Measurements from ENCODE around the gene BAZ2A.

Gene BAZ2A

GRCh38 chr12:56645717-56646446 is 15.8 kb upstream of the BAZ2A start, which contains the start of gene ATP5F1B (continued):
- TF ChIP-seq, protein P1, sequence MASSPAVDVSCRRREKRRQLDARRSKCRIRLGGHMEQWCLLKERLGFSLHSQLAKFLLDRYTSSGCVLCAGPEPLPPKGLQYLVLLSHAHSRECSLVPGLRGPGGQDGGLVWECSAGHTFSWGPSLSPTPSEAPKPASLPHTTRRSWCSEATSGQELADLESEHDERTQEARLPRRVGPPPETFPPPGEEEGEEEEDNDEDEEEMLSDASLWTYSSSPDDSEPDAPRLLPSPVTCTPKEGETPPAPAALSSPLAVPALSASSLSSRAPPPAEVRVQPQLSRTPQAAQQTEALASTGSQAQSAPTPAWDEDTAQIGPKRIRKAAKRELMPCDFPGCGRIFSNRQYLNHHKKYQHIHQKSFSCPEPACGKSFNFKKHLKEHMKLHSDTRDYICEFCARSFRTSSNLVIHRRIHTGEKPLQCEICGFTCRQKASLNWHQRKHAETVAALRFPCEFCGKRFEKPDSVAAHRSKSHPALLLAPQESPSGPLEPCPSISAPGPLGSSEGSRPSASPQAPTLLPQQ (tag by site-specific recombination; IDR thresholded peaks at IDR 0.05): peak; percentile 64; the same call in 1 of the 2 replicates
- TF ChIP-seq ZNF645 (tag by site-specific recombination; IDR thresholded peaks at IDR 0.05): no peak
- TF ChIP-seq MEIS1 (CRISPR knock-in tag; IDR thresholded peaks at IDR 0.05; ENCODE audit: borderline replicate concordance): no peak
- no peak for TF ChIP-seq ZNF169 (tag by site-specific recombination; IDR thresholded peaks at IDR 0.05)
- no peak; the same call in 1 of the 2 replicates for TF ChIP-seq ZNF548 (tag by site-specific recombination; IDR thresholded peaks at IDR 0.05)
- TF ChIP-seq ZNF664 (tag by site-specific recombination; IDR thresholded peaks at IDR 0.05): no peak
- TF ChIP-seq CTCF (tag by site-specific recombination; IDR thresholded peaks at IDR 0.05): no peak
- TF ChIP-seq ZNF473 (tag by site-specific recombination; IDR thresholded peaks at IDR 0.05): no peak
- TF ChIP-seq, protein P2, sequence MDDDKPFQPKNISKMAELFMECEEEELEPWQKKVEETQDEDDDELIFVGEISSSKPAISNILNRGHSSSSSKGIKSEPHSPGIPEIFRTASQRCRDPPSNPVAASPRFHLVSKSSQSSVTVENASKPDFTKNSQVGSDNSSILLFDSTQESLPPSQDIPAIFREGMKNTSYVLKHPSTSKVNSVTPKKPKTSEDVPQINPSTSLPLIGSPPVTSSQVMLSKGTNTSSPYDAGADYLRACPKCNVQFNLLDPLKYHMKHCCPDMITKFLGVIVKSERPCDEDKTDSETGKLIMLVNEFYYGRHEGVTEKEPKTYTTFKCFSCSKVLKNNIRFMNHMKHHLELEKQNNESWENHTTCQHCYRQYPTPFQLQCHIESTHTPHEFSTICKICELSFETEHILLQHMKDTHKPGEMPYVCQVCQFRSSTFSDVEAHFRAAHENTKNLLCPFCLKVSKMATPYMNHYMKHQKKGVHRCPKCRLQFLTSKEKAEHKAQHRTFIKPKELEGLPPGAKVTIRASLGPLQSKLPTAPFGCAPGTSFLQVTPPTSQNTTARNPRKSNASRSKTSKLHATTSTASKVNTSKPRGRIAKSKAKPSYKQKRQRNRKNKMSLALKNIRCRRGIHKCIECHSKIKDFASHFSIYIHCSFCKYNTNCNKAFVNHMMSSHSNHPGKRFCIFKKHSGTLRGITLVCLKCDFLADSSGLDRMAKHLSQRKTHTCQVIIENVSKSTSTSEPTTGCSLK (tag by site-specific recombination; IDR thresholded peaks at IDR 0.05): no peak
- peak; percentile 90 for TF ChIP-seq SCRT1 (tag by site-specific recombination; IDR thresholded peaks at IDR 0.05; ENCODE audit: borderline replicate concordance)
- TF ChIP-seq ZNF121 (tag by site-specific recombination; IDR thresholded peaks at IDR 0.05): no peak
- TF ChIP-seq ZNF239 (tag by site-specific recombination; IDR thresholded peaks at IDR 0.05): no peak
- no peak for TF ChIP-seq OVOL3 (tag by site-specific recombination; IDR thresholded peaks at IDR 0.05)
- TF ChIP-seq, protein P3, sequence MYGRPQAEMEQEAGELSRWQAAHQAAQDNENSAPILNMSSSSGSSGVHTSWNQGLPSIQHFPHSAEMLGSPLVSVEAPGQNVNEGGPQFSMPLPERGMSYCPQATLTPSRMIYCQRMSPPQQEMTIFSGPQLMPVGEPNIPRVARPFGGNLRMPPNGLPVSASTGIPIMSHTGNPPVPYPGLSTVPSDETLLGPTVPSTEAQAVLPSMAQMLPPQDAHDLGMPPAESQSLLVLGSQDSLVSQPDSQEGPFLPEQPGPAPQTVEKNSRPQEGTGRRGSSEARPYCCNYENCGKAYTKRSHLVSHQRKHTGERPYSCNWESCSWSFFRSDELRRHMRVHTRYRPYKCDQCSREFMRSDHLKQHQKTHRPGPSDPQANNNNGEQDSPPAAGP (tag by site-specific recombination; IDR thresholded peaks at IDR 0.05): peak; percentile 67
- TF ChIP-seq ZNF48 (tag by site-specific recombination; IDR thresholded peaks at IDR 0.05): no peak
- no peak for TF ChIP-seq ZNF776 (tag by site-specific recombination; IDR thresholded peaks at IDR 0.05; ENCODE audit: borderline replicate concordance)
- TF ChIP-seq PRDM2 (tag by site-specific recombination; IDR thresholded peaks at IDR 0.05; ENCODE audit: borderline replicate concordance): no peak
- peak; percentile 90 for TF ChIP-seq PRDM1 (tag by site-specific recombination; IDR thresholded peaks at IDR 0.05)
- TF ChIP-seq ZNF518A (tag by site-specific recombination; conservative IDR thresholded peaks at IDR 0.05; ENCODE audit: low read depth): peak; percentile 87
- TF ChIP-seq ZNF155 (tag by site-specific recombination; IDR thresholded peaks at IDR 0.05): no peak

All from HEK293 (cell line).